ENCODE data around the gene DDX24.

- no peak for TF ChIP-seq CTCF (IDR thresholded peaks at IDR 0.05)
- TF ChIP-seq EP300 (IDR thresholded peaks at IDR 0.05), result no peak
- no peak for TF ChIP-seq POLR2A (IDR thresholded peaks at IDR 0.05)
- no peak for TF ChIP-seq POLR2AphosphoS5 (IDR thresholded peaks at IDR 0.05)
Measured at GRCh38 chr14:94113908-94114588, 33.0 kb upstream of the DDX24 start.

Measured in suprapubic skin (tissue), 4 donors.